MM.1S (cell line): ENCODE results near the gene AUTS2.

ENCODE experiments used
- DNase-seq: peaks from one replicate; pipeline ENCODE4 v3.0.0-alpha.2; 2015
- H2AFZ ChIP-seq: fragments of 300-600 bp; sonication (generic); 2 replicates; pipeline ENCODE4 v1.6.0; 2016; ENCODE audit warnings: antibody characterized with exemption, low read length
- H3F3A ChIP-seq: fragments of 300-600 bp; sonication (generic); 2 replicates; pipeline ENCODE4 v1.6.1; 2016; ENCODE audit warnings: mild to moderate bottlenecking, antibody characterized with exemption, low read length, moderate library complexity, mixed read lengths; ENCODE audit not compliant: insufficient read depth
- H3K27ac ChIP-seq: fragments of 300-600 bp; sonication (generic); 2 replicates; pipeline ENCODE4 v1.5.1; 2016; ENCODE audit warnings: mild to moderate bottlenecking, low read length
- H3K27me3 ChIP-seq: fragments of 300-600 bp; sonication (generic); replicated peaks from 2 replicates; pipeline ENCODE4 v1.6.0; 2016; ENCODE audit warnings: low read length; ENCODE audit not compliant: insufficient read depth
- H3K36me3 ChIP-seq: fragments of 300-600 bp; sonication (generic); replicated peaks from 2 replicates; pipeline ENCODE4 v1.6.1; 2016; ENCODE audit warnings: mild to moderate bottlenecking, low read length, mixed read lengths; ENCODE audit not compliant: insufficient read depth
- H3K4me1 ChIP-seq: fragments of 300-600 bp; sonication (generic); 2 replicates; pipeline ENCODE4 v1.6.1; 2016; ENCODE audit warnings: low read length, mixed read lengths
- H3K4me2 ChIP-seq: fragments of 300-600 bp; sonication (generic); 2 replicates; pipeline ENCODE4 v1.6.0; 2016; ENCODE audit warnings: low read depth, low read length
- H3K4me3 ChIP-seq: fragments of 300-600 bp; sonication (generic); 2 replicates; pipeline ENCODE4 v1.5.1; 2016; ENCODE audit warnings: low read length, mixed read lengths
- H3K79me2 ChIP-seq: fragments of 300-600 bp; sonication (generic); 2 replicates; pipeline ENCODE4 v1.6.1; 2016; ENCODE audit warnings: mixed run types, low read length, mixed read lengths
- H3K9ac ChIP-seq: fragments of 300-600 bp; sonication (generic); 2 replicates; pipeline ENCODE4 v1.6.1; 2016; ENCODE audit warnings: low read length, mixed read lengths
- H3K9me2 ChIP-seq: fragments of 300-600 bp; sonication (generic); replicated peaks from 2 replicates; pipeline ENCODE4 v1.6.1; 2016; ENCODE audit warnings: mild to moderate bottlenecking, low read length, mixed read lengths; ENCODE audit not compliant: insufficient read depth
- H3K9me3 ChIP-seq: fragments of 300-600 bp; sonication (generic); replicated peaks from 2 replicates; pipeline ENCODE4 v1.6.1; 2016; ENCODE audit warnings: mild to moderate bottlenecking, low read length, mixed read lengths; ENCODE audit not compliant: insufficient read depth
- H4K20me1 ChIP-seq: fragments of 300-600 bp; sonication (generic); 2 replicates; pipeline ENCODE4 v1.6.1; 2016; ENCODE audit warnings: mild to moderate bottlenecking, low read length, moderate library complexity, mixed read lengths; ENCODE audit not compliant: insufficient read depth
- CTCF ChIP-seq: fragments of 300-600 bp; sonication (generic); IDR thresholded peaks from 2 replicates; pipeline ENCODE4 v1.5.1; 2016; ENCODE audit warnings: antibody characterized with exemption, low read length, mixed read lengths
- EZH2 ChIP-seq: fragments of 300-600 bp; sonication (generic); optimal IDR thresholded peaks from 2 replicates; pipeline ENCODE3; 2017; ENCODE audit warnings: low read depth, mild to moderate bottlenecking, antibody characterized with exemption, low read length, mixed read lengths
- EZH2phosphoT487 ChIP-seq: fragments of 300-600 bp; sonication (generic); IDR thresholded peaks from 2 replicates; pipeline ENCODE4 v1.6.1; 2018; ENCODE audit warnings: antibody characterized with exemption, low read length

The AUTS2 gene

GRCh38 chr7:70624500-70625103 is 1026.3 kb downstream of the AUTS2 start:
- Histone ChIP-seq H3K4me3 (no peak overlapping the region), H3K27ac (no peak overlapping the region), H3K36me3 (no peaks in the 10 kb centered on the region), H3K9ac (no peak overlapping the region), H4K20me1 (no peaks in the 10 kb centered on the region), H3K4me1 (no peaks in the 10 kb centered on the region), H2AFZ (no peak overlapping the region), H3K4me2 (no peak overlapping the region), H3K9me3 (no peaks in the 10 kb centered on the region), H3K9me2 (no peaks in the 10 kb centered on the region), H3K79me2 (no peaks in the 10 kb centered on the region), H3F3A (no peaks in the 10 kb centered on the region), H3K27me3 (no peaks in the 10 kb centered on the region)
- DNase-seq = no peak
- no peak for TF ChIP-seq EZH2phosphoT487
- TF ChIP-seq EZH2 = no peak
- TF ChIP-seq CTCF = no peak

- Histone ChIP-seq H3K27ac (no peak overlapping the region), H3K4me2 (no peak overlapping the region)
- TF ChIP-seq CTCF (no peak), EZH2 (no peak), EZH2phosphoT487 (no peak)
Observed at GRCh38 chr7:70627461-70627860, 1029.2 kb downstream of the AUTS2 start.

GRCh38 chr7:70630440-70630817 is 1032.2 kb downstream of the AUTS2 start:
- H3K36me3 ChIP-seq = no peaks in the 10 kb centered on the region
- H3K9me2 ChIP-seq = no peaks in the 10 kb centered on the region
- H3K9ac ChIP-seq = no peak overlapping the region
- H4K20me1 ChIP-seq = no peaks in the 10 kb centered on the region
- no peak for DNase-seq
- no peak overlapping the region for H3K4me3 ChIP-seq
- H3F3A ChIP-seq = no peaks in the 10 kb centered on the region
- no peaks in the 10 kb centered on the region for H3K9me3 ChIP-seq
- no peak overlapping the region for H3K27ac ChIP-seq
- no peak overlapping the region for H2AFZ ChIP-seq
- TF ChIP-seq EZH2phosphoT487 = no peak
- TF ChIP-seq EZH2 = no peak
- no peak for TF ChIP-seq CTCF
- no peak overlapping the region for H3K4me2 ChIP-seq
- no peaks in the 10 kb centered on the region for H3K27me3 ChIP-seq
- H3K79me2 ChIP-seq = no peaks in the 10 kb centered on the region
- H3K4me1 ChIP-seq = no peaks in the 10 kb centered on the region

More at GRCh38 chr7:70627461-70627860, 1029.2 kb downstream of the AUTS2 start:
- no peak overlapping the region for H3K9ac ChIP-seq
- no peaks in the 10 kb centered on the region for H3K9me2 ChIP-seq
- H2AFZ ChIP-seq = no peak overlapping the region
- H3K27me3 ChIP-seq = no peaks in the 10 kb centered on the region
- no peaks in the 10 kb centered on the region for H3K79me2 ChIP-seq
- no peaks in the 10 kb centered on the region for H3K36me3 ChIP-seq
- H3F3A ChIP-seq = no peaks in the 10 kb centered on the region
- no peaks in the 10 kb centered on the region for H3K9me3 ChIP-seq
- no peaks in the 10 kb centered on the region for H4K20me1 ChIP-seq
- no peak for DNase-seq
- H3K4me3 ChIP-seq = no peak overlapping the region
- no peaks in the 10 kb centered on the region for H3K4me1 ChIP-seq
